OCI-LY3 (cell line): ENCODE results near the gene DYNC1I1.

Source experiments
- EZH2phosphoT487 ChIP-seq: fragments of 200-600 bp; shearing (Covaris generic); IDR thresholded peaks from 2 replicates; pipeline ENCODE4 v1.6.1; 2018; ENCODE audit warnings: antibody characterized with exemption, mixed run types, low read depth
- TF ChIP-seq, protein P1 (sequence below): fragments of 200-600, 300-600 bp; sonication (generic); IDR thresholded peaks from 2 replicates; pipeline ENCODE4 v1.5.1; 2014; ENCODE audit warnings: antibody characterized with exemption, low read length, low read depth

DNA sequence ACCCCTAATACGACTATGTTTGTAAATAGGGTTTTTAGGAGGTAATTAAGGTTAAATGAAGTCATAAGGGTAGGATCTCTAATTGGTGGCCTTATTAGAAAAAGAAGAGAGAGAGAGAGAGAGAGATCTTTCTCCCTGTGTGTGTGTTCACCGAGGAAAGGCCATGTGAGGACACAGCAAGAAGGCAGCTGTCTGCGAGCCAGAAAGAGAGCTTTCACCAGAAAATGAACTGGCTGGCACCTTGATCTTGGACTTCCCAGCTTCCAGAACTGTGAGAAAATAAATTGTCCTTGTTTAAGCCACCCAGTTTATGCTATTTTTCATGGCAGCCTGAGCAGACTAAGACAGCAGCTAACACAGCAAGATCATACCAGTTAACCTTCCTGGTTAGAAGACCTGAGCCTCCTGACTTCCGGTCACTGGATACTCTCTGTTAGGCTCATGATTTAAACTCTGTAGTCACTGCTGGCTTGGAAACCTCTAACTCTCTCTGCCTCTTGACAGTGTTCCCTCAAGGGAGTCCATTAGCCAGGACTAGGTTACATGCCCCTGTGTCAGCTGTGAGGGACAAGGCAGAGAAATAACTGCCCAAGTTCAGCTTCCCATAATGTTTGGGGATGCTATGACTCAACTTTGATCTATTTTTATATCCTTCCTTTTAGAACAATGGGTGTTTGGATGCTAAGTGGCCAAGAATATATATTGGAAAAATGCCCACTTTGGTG lies 102.3 kb downstream of the DYNC1I1 start:
- TF ChIP-seq, protein P1, sequence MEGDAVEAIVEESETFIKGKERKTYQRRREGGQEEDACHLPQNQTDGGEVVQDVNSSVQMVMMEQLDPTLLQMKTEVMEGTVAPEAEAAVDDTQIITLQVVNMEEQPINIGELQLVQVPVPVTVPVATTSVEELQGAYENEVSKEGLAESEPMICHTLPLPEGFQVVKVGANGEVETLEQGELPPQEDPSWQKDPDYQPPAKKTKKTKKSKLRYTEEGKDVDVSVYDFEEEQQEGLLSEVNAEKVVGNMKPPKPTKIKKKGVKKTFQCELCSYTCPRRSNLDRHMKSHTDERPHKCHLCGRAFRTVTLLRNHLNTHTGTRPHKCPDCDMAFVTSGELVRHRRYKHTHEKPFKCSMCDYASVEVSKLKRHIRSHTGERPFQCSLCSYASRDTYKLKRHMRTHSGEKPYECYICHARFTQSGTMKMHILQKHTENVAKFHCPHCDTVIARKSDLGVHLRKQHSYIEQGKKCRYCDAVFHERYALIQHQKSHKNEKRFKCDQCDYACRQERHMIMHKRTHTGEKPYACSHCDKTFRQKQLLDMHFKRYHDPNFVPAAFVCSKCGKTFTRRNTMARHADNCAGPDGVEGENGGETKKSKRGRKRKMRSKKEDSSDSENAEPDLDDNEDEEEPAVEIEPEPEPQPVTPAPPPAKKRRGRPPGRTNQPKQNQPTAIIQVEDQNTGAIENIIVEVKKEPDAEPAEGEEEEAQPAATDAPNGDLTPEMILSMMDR, result no peak
- TF ChIP-seq EZH2phosphoT487, result no peak
